HCT116 (cell line): ENCODE data around the gene ALKBH4. TPM values are rescaled to one million over a fixed set of nuclear protein-coding genes. Genes with fewer than 3 reads are reported as not detected.

Source experiments
- ATAC-seq: fragments of 200-7000 bp; cut with Tn5 transposase; 2 replicates; pipeline ENCODE4 v1.9.1; 2020; ENCODE audit warnings: mild to moderate bottlenecking, moderate library complexity
- BruUV-seq: library from RNA; stranded (reverse); fragments of 400-500 nt; replicated peaks from 2 replicates; lab custom pipeline; 2021; lab: Mats Ljungman, UMichigan
- CTCF ChIA-PET: fragments of 300-600 bp; sonication (Branson Sonifier 250); formaldehyde crosslinking; loops from one replicate; lab custom pipeline; 2021; ENCODE audit warnings: antibody characterized with exemption; lab: Charles Lee
- POLR2A ChIA-PET: fragments of 300-600, 350-600 bp; sonication (Branson Sonifier 250); formaldehyde crosslinking; loops from one replicate; lab custom pipeline; 2021; ENCODE audit warnings: antibody characterized with exemption; lab: Charles Lee
- RAD21 ChIA-PET, 2 experiments: fragments of 300-600 bp; sonication (Branson Sonifier 250); formaldehyde crosslinking; loops; one replicate each; lab custom pipeline; 2023; ENCODE audit warnings: low total read pairs in 2 of 2; ENCODE audit not compliant: uncharacterized antibody in 2 of 2, unreplicated experiment in 2 of 2, low non-redundant PET in 1 of 2; lab: Charles Lee
- DNase-seq: peaks from one replicate; pipeline ENCODE4 v3.0.0-alpha.2; 2010; ENCODE audit warnings: low read depth, low spot score
- H2AFZ ChIP-seq: fragments of 200-600 bp; shearing (Covaris generic), sonication (generic); 2 replicates; pipeline ENCODE4 v1.6.1; 2017; ENCODE audit warnings: low read depth, mixed run types, mixed read lengths, antibody characterized with exemption, low read length; ENCODE audit not compliant: poor library complexity, severe bottlenecking
- H3K27ac ChIP-seq: 2 replicates; pipeline ENCODE4 v1.5.1; 2012; ENCODE audit warnings: low read depth, low read length
- H3K27me3 ChIP-seq: fragments of 200-600 bp; sonication (generic); 2 replicates; pipeline ENCODE4 v1.6.1; 2016; ENCODE audit warnings: mixed run types, low read length, mixed read lengths; ENCODE audit not compliant: insufficient read depth
- H3K36me3 ChIP-seq, 2 experiments: fragments of 200-500 bp in 1 of 2; fragments of 200-600 bp in 1 of 2; sonication (Bioruptor generic) in 1 of 2; sonication (generic) in 1 of 2; 2 replicates each; pipeline versions ENCODE4 v1.5.1 to v1.6.1; 2014 to 2016; ENCODE audit warnings: low read length in 2 of 2, inconsistent platforms in 1 of 2, mixed read lengths in 1 of 2, mixed run types in 1 of 2; ENCODE audit not compliant: insufficient read depth in 2 of 2, control insufficient read depth in 1 of 2
- H3K4me1 ChIP-seq, 2 experiments: fragments of 200-600 bp in 1 of 2; sonication (generic) in 1 of 2; 2 replicates each; pipeline versions ENCODE4 v1.5.1 to v1.6.1; 2012 to 2017; ENCODE audit warnings: low read length in 2 of 2, inconsistent platforms in 1 of 2, mild to moderate bottlenecking in 1 of 2, mixed read lengths in 1 of 2, mixed run types in 1 of 2, moderate library complexity in 1 of 2; ENCODE audit not compliant: insufficient read depth in 2 of 2, control insufficient read depth in 1 of 2
- H3K4me2 ChIP-seq: fragments of 200-600 bp; sonication (generic); 2 replicates; pipeline ENCODE4 v1.6.1; 2017; ENCODE audit warnings: mixed run types, low read length, mixed read lengths
- H3K4me3 ChIP-seq, 2 experiments: fragments of 200-600 bp in 1 of 2; sonication (generic) in 1 of 2; replicated peaks in 1 of 2; 2 replicates each; pipeline ENCODE4 v1.5.1; 2011 to 2016; ENCODE audit warnings: low read length in 2 of 2, control low read depth in 1 of 2, low read depth in 1 of 2, mild to moderate bottlenecking in 1 of 2, mixed read lengths in 1 of 2, mixed run types in 1 of 2
- H3K79me2 ChIP-seq: fragments of 200-600 bp; sonication (generic); 2 replicates; pipeline ENCODE4 v1.6.1; 2017; ENCODE audit warnings: mild to moderate bottlenecking, mixed run types, low read length, moderate library complexity, mixed read lengths; ENCODE audit not compliant: insufficient read depth
- H3K9ac ChIP-seq: fragments of 200-600 bp; sonication (generic); 2 replicates; pipeline ENCODE4 v1.6.1; 2016; ENCODE audit warnings: low read length, mixed read lengths
- H3K9me2 ChIP-seq: fragments of 200-600 bp; sonication (generic), shearing (Covaris generic); 2 replicates; pipeline ENCODE4 v1.6.1; 2017; ENCODE audit warnings: mixed run types, mild to moderate bottlenecking, moderate library complexity; ENCODE audit not compliant: insufficient read depth
- H3K9me3 ChIP-seq, 2 experiments: fragments of 200-500 bp in 1 of 2; fragments of 200-600 bp in 1 of 2; sonication (Bioruptor generic) in 1 of 2; sonication (generic) in 1 of 2; 2 replicates each; pipeline ENCODE4 v1.6.1; 2014 to 2017; ENCODE audit warnings: low read length in 2 of 2, mixed read lengths in 2 of 2, inconsistent platforms in 1 of 2, low read depth in 1 of 2, mild to moderate bottlenecking in 1 of 2, mixed run types in 1 of 2, moderate library complexity in 1 of 2; ENCODE audit not compliant: control insufficient read depth in 1 of 2, insufficient read depth in 1 of 2
- H4K20me1 ChIP-seq: fragments of 200-600 bp; sonication (generic), shearing (Covaris generic); 2 replicates; pipeline ENCODE4 v1.6.1; 2017; ENCODE audit warnings: mixed run types, mild to moderate bottlenecking, moderate library complexity; ENCODE audit not compliant: insufficient read depth
- CBX3 ChIP-seq: IDR thresholded peaks from 2 replicates; pipeline ENCODE4 v1.6.1; 2012; ENCODE audit warnings: low read depth
- EGR1 ChIP-seq: IDR thresholded peaks from 2 replicates; pipeline ENCODE4 v1.6.1; 2012; ENCODE audit warnings: low read depth
- ELF1 ChIP-seq: IDR thresholded peaks from 2 replicates; pipeline ENCODE4 v1.6.1; 2012; ENCODE audit warnings: low read depth, borderline replicate concordance
- EZH2 ChIP-seq: fragments of 200-600 bp; sonication (generic); IDR thresholded peaks from 2 replicates; pipeline ENCODE4 v1.6.1; 2017; ENCODE audit warnings: antibody characterized with exemption, mixed run types
- EZH2phosphoT487 ChIP-seq: fragments of 200-600 bp; IDR thresholded peaks from 2 replicates; pipeline ENCODE4 v1.6.1; 2018; ENCODE audit warnings: antibody characterized with exemption, borderline replicate concordance
- MAX ChIP-seq: IDR thresholded peaks from 2 replicates; pipeline ENCODE4 v1.6.1; 2012
- ZBTB33 ChIP-seq: IDR thresholded peaks from 2 replicates; pipeline ENCODE4 v1.6.1; 2011; ENCODE audit warnings: mild to moderate bottlenecking, low read length, moderate library complexity; ENCODE audit not compliant: insufficient replicate concordance; ENCODE audit errors: extremely low read depth
- intact Hi-C: fragments of 100-400 bp; cut with micrococcal nuclease; formaldehyde crosslinking; loops from 2 replicates; pipeline ENCODE4 v1.10.0; 2022
- total RNA-seq: library from RNA; stranded (reverse); gene quantifications from one replicate; pipeline ENCODE4 v1.2.1, GENCODE V29; 2021; ENCODE audit not compliant: unreplicated experiment
- TF ChIP-seq, protein P1 (sequence below), 3 experiments: fragments of 200-600 bp in 1 of 3; sonication (generic) in 1 of 3; IDR thresholded peaks in 2 of 3; conservative IDR thresholded peaks in 1 of 3; 2 replicates each; pipeline ENCODE4 v1.5.1; 2012 to 2017; ENCODE audit warnings: low read depth in 2 of 3, low read length in 2 of 3, antibody characterized with exemption in 1 of 3, borderline replicate concordance in 1 of 3, control low read depth in 1 of 3, mild to moderate bottlenecking in 1 of 3, mixed read lengths in 1 of 3, mixed run types in 1 of 3, moderate library complexity in 1 of 3; ENCODE audit not compliant: insufficient read depth in 1 of 3
- TF ChIP-seq, protein P2 (sequence below): IDR thresholded peaks from 2 replicates; pipeline ENCODE4 v1.6.1; 2012; ENCODE audit warnings: low read depth

Gene ALKBH4
- total RNA-seq, 1 experiment from 2014 or later: 14.9 TPM

GRCh38 chr7:102418592-102418991 is 46.1 kb downstream of the ALKBH4 start:
- no peak overlapping the region for H3K9ac ChIP-seq
- RAD21 ChIA-PET: interaction anchor here in 1 of 2 experiments (0.6 kb wide), 1 partner anchor 45 kb away, joined by 3 read pairs; no protein-coding TSS in a partner anchor
- no peak overlapping the region for H3K4me2 ChIP-seq
- H3K79me2 ChIP-seq: no peaks in the 10 kb centered on the region
- no peak overlapping the region for H2AFZ ChIP-seq
- no peaks in the 10 kb centered on the region for H3K27me3 ChIP-seq
- CTCF ChIA-PET: no interaction called here
- intact Hi-C loops: no loop called here
- DNase-seq: no peak
- no peak for ATAC-seq
- no peaks in the 10 kb centered on the region for H3K9me3 ChIP-seq
- no TSS peak for BruUV-seq
- peaks cover 9 to 26% of the 10 kb centered on the region in 2 experiments for H3K4me1 ChIP-seq
- H3K4me3 ChIP-seq: no peak overlapping the region
- H3K36me3 ChIP-seq: peaks cover 11 to 21% of the 10 kb centered on the region in 2 experiments; a peak in 3 of 4 replicates
- H4K20me1 ChIP-seq: no peaks in the 10 kb centered on the region
- no peak for TF ChIP-seq ELF1
- no peak for TF ChIP-seq EGR1
- no peak for TF ChIP-seq ZBTB33
- TF ChIP-seq EZH2: no peak
- TF ChIP-seq, protein P1, sequence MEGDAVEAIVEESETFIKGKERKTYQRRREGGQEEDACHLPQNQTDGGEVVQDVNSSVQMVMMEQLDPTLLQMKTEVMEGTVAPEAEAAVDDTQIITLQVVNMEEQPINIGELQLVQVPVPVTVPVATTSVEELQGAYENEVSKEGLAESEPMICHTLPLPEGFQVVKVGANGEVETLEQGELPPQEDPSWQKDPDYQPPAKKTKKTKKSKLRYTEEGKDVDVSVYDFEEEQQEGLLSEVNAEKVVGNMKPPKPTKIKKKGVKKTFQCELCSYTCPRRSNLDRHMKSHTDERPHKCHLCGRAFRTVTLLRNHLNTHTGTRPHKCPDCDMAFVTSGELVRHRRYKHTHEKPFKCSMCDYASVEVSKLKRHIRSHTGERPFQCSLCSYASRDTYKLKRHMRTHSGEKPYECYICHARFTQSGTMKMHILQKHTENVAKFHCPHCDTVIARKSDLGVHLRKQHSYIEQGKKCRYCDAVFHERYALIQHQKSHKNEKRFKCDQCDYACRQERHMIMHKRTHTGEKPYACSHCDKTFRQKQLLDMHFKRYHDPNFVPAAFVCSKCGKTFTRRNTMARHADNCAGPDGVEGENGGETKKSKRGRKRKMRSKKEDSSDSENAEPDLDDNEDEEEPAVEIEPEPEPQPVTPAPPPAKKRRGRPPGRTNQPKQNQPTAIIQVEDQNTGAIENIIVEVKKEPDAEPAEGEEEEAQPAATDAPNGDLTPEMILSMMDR (IDR thresholded peaks at IDR 0.05 in 2 of 3, conservative IDR thresholded peaks at IDR 0.05 in 1 of 3; ENCODE audit: borderline replicate concordance in 1 of 3, insufficient read depth in 1 of 3, low read depth in 2 of 3, low read length in 2 of 3): no peak
- TF ChIP-seq CBX3: no peak
- no peak for TF ChIP-seq EZH2phosphoT487
- no peak for TF ChIP-seq MAX
- TF ChIP-seq, protein P2, sequence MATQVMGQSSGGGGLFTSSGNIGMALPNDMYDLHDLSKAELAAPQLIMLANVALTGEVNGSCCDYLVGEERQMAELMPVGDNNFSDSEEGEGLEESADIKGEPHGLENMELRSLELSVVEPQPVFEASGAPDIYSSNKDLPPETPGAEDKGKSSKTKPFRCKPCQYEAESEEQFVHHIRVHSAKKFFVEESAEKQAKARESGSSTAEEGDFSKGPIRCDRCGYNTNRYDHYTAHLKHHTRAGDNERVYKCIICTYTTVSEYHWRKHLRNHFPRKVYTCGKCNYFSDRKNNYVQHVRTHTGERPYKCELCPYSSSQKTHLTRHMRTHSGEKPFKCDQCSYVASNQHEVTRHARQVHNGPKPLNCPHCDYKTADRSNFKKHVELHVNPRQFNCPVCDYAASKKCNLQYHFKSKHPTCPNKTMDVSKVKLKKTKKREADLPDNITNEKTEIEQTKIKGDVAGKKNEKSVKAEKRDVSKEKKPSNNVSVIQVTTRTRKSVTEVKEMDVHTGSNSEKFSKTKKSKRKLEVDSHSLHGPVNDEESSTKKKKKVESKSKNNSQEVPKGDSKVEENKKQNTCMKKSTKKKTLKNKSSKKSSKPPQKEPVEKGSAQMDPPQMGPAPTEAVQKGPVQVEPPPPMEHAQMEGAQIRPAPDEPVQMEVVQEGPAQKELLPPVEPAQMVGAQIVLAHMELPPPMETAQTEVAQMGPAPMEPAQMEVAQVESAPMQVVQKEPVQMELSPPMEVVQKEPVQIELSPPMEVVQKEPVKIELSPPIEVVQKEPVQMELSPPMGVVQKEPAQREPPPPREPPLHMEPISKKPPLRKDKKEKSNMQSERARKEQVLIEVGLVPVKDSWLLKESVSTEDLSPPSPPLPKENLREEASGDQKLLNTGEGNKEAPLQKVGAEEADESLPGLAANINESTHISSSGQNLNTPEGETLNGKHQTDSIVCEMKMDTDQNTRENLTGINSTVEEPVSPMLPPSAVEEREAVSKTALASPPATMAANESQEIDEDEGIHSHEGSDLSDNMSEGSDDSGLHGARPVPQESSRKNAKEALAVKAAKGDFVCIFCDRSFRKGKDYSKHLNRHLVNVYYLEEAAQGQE: no peak
- POLR2A ChIA-PET: no interaction called here
- H3K27ac ChIP-seq: no peak overlapping the region
- no peaks in the 10 kb centered on the region for H3K9me2 ChIP-seq
